Nephron progenitor cell (in vitro differentiated cells): Measurements from ENCODE around the gene RAPGEF2.
"Not testable (repeated sequence)": the region's sequence is repeated elsewhere in the genome, so short reads cannot be mapped to it uniquely, and the experiment has no call there.

Experiments used
- DNase-seq: peaks from one replicate; pipeline ENCODE4 v3.0.0; 2021
- H3K27ac Mint-ChIP-seq: 2 replicates; pipeline ENCODE4 v1.8.0; 2021; ENCODE audit warnings: mild to moderate bottlenecking, moderate library complexity, mixed read lengths
- H3K27me3 Mint-ChIP-seq: 2 replicates; pipeline ENCODE4 v1.8.0; 2021; ENCODE audit warnings: mild to moderate bottlenecking, low read depth, mixed read lengths; ENCODE audit not compliant: poor library complexity
- H3K36me3 Mint-ChIP-seq: 2 replicates; pipeline ENCODE4 v1.8.0; 2021; ENCODE audit warnings: low read depth, mixed read lengths
- H3K4me1 Mint-ChIP-seq: 2 replicates; pipeline ENCODE4 v1.8.0; 2021; ENCODE audit warnings: mixed read lengths
- H3K4me3 Mint-ChIP-seq: 2 replicates; pipeline ENCODE4 v1.8.0; 2021; ENCODE audit warnings: mild to moderate bottlenecking, moderate library complexity, mixed read lengths
- H3K9me3 Mint-ChIP-seq: 2 replicates; pipeline ENCODE4 v1.8.0; 2021; ENCODE audit warnings: mild to moderate bottlenecking, moderate library complexity, mixed read lengths
- CTCF ChIP-seq: fragments of 200-600 bp; sonication (generic); IDR thresholded peaks from 2 replicates; pipeline ENCODE4 v1.5.0; 2021; ENCODE audit warnings: antibody characterized with exemption

Gene RAPGEF2

DNA sequence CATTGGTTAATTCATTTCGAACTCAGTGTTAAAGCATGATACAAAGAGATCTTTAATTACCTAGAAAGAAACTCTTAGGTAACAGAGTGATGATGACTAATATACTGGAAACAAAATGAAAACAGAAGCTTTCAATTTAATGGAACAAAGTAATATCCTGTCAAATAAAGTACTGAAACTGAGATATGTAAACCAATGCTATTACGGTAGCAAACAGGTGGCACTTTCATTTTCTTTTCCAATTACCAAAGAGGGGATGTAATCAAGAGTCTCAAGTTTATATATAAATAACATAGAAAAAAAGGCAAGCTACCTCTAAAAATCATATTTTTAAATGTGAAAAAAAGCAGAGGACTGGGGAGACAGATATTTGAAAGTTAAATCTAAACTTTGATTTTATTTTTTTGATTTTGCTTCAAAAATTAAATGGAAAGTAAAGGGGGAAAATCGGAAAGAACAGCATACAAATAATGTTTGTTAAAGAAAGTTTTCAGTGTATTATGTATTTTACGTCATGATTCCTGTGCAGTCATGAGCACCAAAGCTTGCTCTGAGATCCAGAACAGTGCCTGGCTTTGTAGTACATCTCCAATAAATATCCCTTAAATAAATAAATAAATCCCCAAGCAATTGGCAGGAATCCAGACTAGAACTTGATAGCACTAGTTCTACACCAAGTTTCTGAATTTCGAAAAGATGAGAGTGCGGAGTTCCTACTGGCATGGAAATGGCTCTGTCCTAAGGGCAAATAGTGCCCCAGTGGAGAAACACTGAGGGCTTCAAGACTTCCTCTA, 25.0 kb upstream of the RAPGEF2 start:
- Mint-ChIP-seq H3K27me3 (no peaks in the 10 kb centered on the region), H3K36me3 (no peaks in the 10 kb centered on the region), H3K4me1 (no peaks in the 10 kb centered on the region), H3K27ac (no peak overlapping the region), H3K4me3 (no peak overlapping the region), H3K9me3 (no peaks in the 10 kb centered on the region)
- no peak for TF ChIP-seq CTCF
- DNase-seq: no peak

DNA sequence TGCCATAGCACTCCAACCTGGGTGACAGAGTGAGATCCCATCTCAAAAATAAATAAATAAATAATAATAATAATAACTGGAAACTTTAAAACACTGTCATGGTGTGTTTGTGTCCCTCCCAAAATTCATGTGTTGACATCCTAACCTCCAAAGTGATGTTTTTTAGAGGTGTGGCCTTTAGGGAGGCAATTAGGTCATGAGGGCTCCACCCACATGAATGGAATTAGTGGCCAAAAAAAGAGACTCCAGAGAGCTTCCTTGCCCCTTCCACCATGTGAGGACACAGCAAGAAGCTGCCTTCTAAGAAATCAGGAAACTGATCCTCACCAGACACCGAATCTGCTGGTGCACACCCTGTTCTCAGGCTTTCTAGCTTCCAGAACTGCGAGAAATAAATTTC, 23.8 kb upstream of the RAPGEF2 start:
- no peak overlapping the region for H3K4me3 Mint-ChIP-seq
- H3K27ac Mint-ChIP-seq: no peak overlapping the region
- H3K27me3 Mint-ChIP-seq: no peaks in the 10 kb centered on the region
- H3K9me3 Mint-ChIP-seq: no peaks in the 10 kb centered on the region
- no peak for DNase-seq
- H3K36me3 Mint-ChIP-seq: no peaks in the 10 kb centered on the region
- no peaks in the 10 kb centered on the region for H3K4me1 Mint-ChIP-seq
- no peak for TF ChIP-seq CTCF

DNA sequence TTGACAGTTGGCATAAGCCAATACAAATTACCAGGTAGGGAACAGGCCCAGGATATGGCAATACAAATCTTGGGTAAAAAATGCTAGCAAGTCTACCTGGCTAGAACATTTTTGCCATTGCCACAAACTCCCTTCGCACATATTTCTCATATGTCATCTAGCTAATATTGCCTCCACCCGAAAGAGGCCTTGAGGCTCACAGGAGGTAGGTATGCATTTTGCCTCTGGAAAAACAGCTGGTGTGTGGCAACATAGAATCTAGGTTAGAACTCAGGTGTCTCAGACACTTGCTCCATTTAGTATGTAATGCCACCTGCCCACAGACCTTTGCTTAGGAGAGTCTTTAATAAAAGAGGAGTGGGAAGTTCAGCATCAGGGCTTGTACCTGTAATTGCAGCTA, 16.3 kb upstream of the RAPGEF2 start:
- no peak overlapping the region for H3K4me3 Mint-ChIP-seq
- TF ChIP-seq CTCF: no peak
- no peak for DNase-seq
- peaks cover 3% of the 10 kb centered on the region for H3K27me3 Mint-ChIP-seq
- no peaks in the 10 kb centered on the region for H3K4me1 Mint-ChIP-seq
- no peak overlapping the region for H3K27ac Mint-ChIP-seq
- H3K9me3 Mint-ChIP-seq: peaks cover 4% of the 10 kb centered on the region
- H3K36me3 Mint-ChIP-seq: no peaks in the 10 kb centered on the region

GRCh38 chr4:159090255-159090654, 12.6 kb upstream of the RAPGEF2 start:
- H3K4me3 Mint-ChIP-seq: no peak overlapping the region
- H3K27me3 Mint-ChIP-seq: peaks cover 4% of the 10 kb centered on the region
- DNase-seq: no peak
- no peaks in the 10 kb centered on the region for H3K36me3 Mint-ChIP-seq
- no peak overlapping the region for H3K27ac Mint-ChIP-seq
- TF ChIP-seq CTCF: no peak
- no peaks in the 10 kb centered on the region for H3K4me1 Mint-ChIP-seq
- H3K9me3 Mint-ChIP-seq: peaks cover 6% of the 10 kb centered on the region

GRCh38 chr4:159094156-159094555, 8.7 kb upstream of the RAPGEF2 start:
- DNase-seq, H3K9me3 Mint-ChIP-seq, H3K4me1 Mint-ChIP-seq, H3K27me3 Mint-ChIP-seq, H3K4me3 Mint-ChIP-seq, H3K36me3 Mint-ChIP-seq, H3K27ac Mint-ChIP-seq: not testable (repeated sequence)

DNA sequence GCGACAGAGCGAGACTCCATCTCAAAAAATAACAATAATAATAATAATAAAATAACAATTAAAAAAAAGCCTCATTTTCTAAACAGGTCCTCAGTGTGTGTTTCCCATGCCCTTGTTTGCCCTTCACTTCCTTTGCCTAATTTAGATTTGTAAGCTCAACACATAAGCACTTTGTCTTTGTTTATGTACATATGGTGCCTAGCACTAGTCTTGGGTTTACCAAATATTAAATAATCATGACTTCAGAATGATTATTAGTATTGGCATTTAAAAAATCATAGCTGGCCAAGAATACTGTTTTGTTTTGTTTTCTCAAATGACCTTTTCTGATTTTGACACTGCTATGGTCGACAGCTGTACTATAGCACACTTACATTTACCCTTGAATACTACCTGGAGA, 6.4 kb upstream of the RAPGEF2 start:
- Mint-ChIP-seq H3K9me3 (peaks cover 4% of the 10 kb centered on the region), H3K4me1 (peaks cover 7% of the 10 kb centered on the region)
- no peak for DNase-seq

More for the DNA sequence above, 6.4 kb upstream of the RAPGEF2 start:
- Mint-ChIP-seq H3K27me3 (peaks cover 22% of the 10 kb centered on the region), H3K27ac (no peak overlapping the region), H3K4me3 (no peak overlapping the region), H3K36me3 (no peaks in the 10 kb centered on the region)
- no peak for TF ChIP-seq CTCF
